Ishikawa (cell line): ENCODE results near the gene PRRC2A.

ENCODE experiments used
- CEBPB ChIP-seq: IDR thresholded peaks from 2 replicates; pipeline ENCODE4 v1.6.1; 2012
- CREB1 ChIP-seq: IDR thresholded peaks from 2 replicates; pipeline ENCODE4 v1.6.1; 2012; ENCODE audit warnings: low read depth
- EGR1 ChIP-seq: IDR thresholded peaks from 2 replicates; pipeline ENCODE4 v1.6.1; 2012
- EP300 ChIP-seq: IDR thresholded peaks from 2 replicates; pipeline ENCODE4 v1.6.1; 2012; ENCODE audit warnings: borderline replicate concordance
- FOXM1 ChIP-seq: IDR thresholded peaks from 2 replicates; pipeline ENCODE4 v1.6.1; 2012; ENCODE audit warnings: low read depth, borderline replicate concordance
- NFIC ChIP-seq: IDR thresholded peaks from 2 replicates; pipeline ENCODE4 v1.6.1; 2012
- RAD21 ChIP-seq: IDR thresholded peaks from 2 replicates; pipeline ENCODE4 v1.6.1; 2012; ENCODE audit warnings: low read depth
- TAF1 ChIP-seq: IDR thresholded peaks from 2 replicates; pipeline ENCODE4 v1.6.1; 2012; ENCODE audit warnings: low read depth, mild to moderate bottlenecking
- TCF12 ChIP-seq: IDR thresholded peaks from 2 replicates; pipeline ENCODE4 v1.6.1; 2012; ENCODE audit warnings: low read depth
- TEAD4 ChIP-seq: IDR thresholded peaks from 2 replicates; pipeline ENCODE4 v1.6.1; 2012
- YY1 ChIP-seq: IDR thresholded peaks from 2 replicates; pipeline ENCODE4 v1.6.1; 2012; ENCODE audit warnings: low read depth
- ZBTB7A ChIP-seq: IDR thresholded peaks from 2 replicates; pipeline ENCODE4 v1.6.1; 2012; ENCODE audit warnings: low read depth
- TF ChIP-seq, protein P1 (sequence below): IDR thresholded peaks from 2 replicates; pipeline ENCODE4 v1.6.1; 2012; ENCODE audit warnings: low read depth, mild to moderate bottlenecking
- TF ChIP-seq, protein P2 (sequence below): IDR thresholded peaks from 2 replicates; pipeline ENCODE4 v1.6.1; 2012
- TF ChIP-seq, protein P3 (sequence below): IDR thresholded peaks from 2 replicates; pipeline ENCODE4 v1.6.1; 2012

PRRC2A gene

DNA sequence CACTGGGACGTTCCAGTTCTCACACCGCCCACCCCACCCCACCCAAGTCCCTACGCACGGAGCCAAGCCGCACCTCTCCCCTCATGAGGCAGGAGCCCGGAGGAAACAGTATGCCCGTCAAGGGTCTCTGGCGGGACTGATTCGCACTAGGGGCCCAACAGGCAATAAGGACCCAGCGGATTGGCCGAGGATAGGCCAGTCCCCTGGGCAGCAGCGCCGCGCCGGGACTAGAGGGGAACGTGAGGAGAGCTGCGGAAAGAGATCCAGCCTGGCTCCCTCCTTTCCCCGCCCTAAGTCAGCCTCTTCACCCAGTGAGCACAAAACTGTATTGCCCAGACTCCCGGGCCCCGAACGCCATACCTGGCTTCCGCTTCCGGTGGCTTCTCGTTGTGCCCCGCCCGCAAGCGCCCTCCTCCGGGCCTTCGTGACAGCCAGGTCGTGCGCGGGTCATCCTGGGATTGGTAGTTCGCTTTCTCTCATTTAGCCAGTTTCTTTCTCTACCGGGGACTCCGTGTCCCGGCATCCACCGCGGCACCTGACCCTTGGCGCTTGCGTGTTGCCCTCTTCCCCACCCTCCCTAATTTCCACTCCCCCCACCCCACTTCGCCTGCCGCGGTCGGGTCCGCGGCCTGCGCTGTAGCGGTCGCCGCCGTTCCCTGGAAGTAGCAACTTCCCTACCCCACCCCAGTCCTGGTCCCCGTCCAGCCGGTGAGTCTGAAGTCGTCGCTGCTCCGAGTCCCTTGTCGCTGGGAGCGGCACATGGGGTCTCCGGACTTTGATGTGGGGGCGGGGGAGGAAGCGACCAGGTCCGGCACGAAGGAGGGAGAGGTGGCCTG, 45.2 kb downstream of the PRRC2A start, which contains the start of gene CSNK2B:
Gene CSNK2B (plus strand): TSS at position 580 of the 836 bp plus-strand sequence. CDS start 752 bp downstream, outside the sequence.
- TF ChIP-seq FOXM1 (no peak), ZBTB7A (peak; percentile 80; the same call in 1 of the 2 replicates), TEAD4 (no peak), TCF12 (peak; percentile 42; the same call in 1 of the 2 replicates), CREB1 (peak; percentile 78; the same call in 1 of the 2 replicates), TAF1 (peak; percentile 75; the same call in 1 of the 2 replicates), YY1 (peak; percentile 60; the same call in 1 of the 2 replicates)
- TF ChIP-seq, protein P1, sequence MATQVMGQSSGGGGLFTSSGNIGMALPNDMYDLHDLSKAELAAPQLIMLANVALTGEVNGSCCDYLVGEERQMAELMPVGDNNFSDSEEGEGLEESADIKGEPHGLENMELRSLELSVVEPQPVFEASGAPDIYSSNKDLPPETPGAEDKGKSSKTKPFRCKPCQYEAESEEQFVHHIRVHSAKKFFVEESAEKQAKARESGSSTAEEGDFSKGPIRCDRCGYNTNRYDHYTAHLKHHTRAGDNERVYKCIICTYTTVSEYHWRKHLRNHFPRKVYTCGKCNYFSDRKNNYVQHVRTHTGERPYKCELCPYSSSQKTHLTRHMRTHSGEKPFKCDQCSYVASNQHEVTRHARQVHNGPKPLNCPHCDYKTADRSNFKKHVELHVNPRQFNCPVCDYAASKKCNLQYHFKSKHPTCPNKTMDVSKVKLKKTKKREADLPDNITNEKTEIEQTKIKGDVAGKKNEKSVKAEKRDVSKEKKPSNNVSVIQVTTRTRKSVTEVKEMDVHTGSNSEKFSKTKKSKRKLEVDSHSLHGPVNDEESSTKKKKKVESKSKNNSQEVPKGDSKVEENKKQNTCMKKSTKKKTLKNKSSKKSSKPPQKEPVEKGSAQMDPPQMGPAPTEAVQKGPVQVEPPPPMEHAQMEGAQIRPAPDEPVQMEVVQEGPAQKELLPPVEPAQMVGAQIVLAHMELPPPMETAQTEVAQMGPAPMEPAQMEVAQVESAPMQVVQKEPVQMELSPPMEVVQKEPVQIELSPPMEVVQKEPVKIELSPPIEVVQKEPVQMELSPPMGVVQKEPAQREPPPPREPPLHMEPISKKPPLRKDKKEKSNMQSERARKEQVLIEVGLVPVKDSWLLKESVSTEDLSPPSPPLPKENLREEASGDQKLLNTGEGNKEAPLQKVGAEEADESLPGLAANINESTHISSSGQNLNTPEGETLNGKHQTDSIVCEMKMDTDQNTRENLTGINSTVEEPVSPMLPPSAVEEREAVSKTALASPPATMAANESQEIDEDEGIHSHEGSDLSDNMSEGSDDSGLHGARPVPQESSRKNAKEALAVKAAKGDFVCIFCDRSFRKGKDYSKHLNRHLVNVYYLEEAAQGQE = no peak
- TF ChIP-seq, protein P2, sequence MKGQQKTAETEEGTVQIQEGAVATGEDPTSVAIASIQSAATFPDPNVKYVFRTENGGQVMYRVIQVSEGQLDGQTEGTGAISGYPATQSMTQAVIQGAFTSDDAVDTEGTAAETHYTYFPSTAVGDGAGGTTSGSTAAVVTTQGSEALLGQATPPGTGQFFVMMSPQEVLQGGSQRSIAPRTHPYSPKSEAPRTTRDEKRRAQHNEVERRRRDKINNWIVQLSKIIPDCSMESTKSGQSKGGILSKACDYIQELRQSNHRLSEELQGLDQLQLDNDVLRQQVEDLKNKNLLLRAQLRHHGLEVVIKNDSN = peak; percentile 77
- TF ChIP-seq, protein P3, sequence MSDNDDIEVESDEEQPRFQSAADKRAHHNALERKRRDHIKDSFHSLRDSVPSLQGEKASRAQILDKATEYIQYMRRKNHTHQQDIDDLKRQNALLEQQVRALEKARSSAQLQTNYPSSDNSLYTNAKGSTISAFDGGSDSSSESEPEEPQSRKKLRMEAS = peak; percentile 27; the same call in 1 of the 2 replicates

DNA sequence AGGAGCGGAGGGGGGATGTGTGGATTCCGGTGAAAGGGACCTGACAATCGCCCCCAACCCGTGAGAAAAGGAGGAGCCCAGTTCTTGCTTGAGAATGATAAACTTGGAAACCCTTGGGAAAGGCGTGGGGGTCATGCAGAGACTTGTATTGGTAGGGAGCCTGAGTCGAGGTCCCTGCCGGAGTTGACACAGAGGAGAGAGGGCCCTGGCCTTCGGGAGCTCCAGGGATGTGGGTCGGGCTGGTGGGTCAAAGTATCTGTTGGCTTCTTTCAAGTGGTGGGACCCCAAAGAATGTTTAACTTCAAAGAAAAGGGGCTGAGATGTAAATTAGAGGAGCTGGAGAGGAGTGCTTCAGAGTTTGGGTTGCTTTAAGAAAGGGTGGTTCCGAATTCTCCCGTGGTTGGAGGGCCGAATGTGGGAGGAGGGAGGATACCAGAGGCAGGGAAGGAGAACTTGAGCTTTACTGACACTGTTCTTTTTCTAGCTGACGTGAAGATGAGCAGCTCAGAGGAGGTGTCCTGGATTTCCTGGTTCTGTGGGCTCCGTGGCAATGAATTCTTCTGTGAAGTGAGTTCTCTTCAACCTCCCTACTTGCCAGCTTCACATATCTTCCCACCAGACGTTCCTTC, 45.9 kb downstream of the PRRC2A start:
- TF ChIP-seq CREB1 (no peak), NFIC (no peak), YY1 (no peak), FOXM1 (no peak), EGR1 (no peak), EP300 (no peak), RAD21 (no peak), TEAD4 (no peak), TCF12 (no peak), TAF1 (no peak), CEBPB (no peak), ZBTB7A (no peak)
- TF ChIP-seq, protein P3 = no peak
- TF ChIP-seq, protein P1 = no peak
- TF ChIP-seq, protein P2 = no peak

DNA sequence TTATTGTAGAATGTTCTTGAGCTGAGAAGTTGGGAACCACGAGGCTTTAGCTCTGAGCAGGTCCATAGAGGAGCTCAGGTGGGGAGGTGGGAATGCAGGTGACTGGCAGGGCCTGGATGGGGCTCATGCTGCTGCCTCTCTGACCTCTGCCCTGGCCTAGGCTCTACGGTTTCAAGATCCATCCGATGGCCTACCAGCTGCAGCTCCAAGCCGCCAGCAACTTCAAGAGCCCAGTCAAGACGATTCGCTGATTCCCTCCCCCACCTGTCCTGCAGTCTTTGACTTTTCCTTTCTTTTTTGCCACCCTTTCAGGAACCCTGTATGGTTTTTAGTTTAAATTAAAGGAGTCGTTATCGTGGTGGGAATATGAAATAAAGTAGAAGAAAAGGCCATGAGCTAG, 49.2 kb downstream of the PRRC2A start, which contains the start of gene LY6G5B:
Gene LY6G5B (plus strand): TSS at position 301 of the 400 bp plus-strand sequence. CDS start 975 bp downstream, outside the sequence.
- TF ChIP-seq TCF12 (no peak), RAD21 (no peak), TAF1 (no peak), CREB1 (no peak), CEBPB (no peak), FOXM1 (no peak), TEAD4 (no peak), YY1 (no peak), ZBTB7A (no peak)
- TF ChIP-seq, protein P1 = no peak
